Glutamatergic neuron (in vitro differentiated cells): ENCODE measurements around the gene ADSL. TPM values are rescaled to one million over a fixed set of nuclear protein-coding genes. Genes with fewer than 3 reads are reported as not detected.

Experiments used
- DNase-seq: peaks from one replicate; pipeline ENCODE4 v3.0.0; 2022
- H3K27ac Mint-ChIP-seq: one replicate; pipeline ENCODE4 v1.8.0; 2020; ENCODE audit warnings: mild to moderate bottlenecking, mixed read lengths, inconsistent platforms; ENCODE audit not compliant: unreplicated experiment
- H3K27me3 Mint-ChIP-seq: one replicate; pipeline ENCODE4 v1.8.0; 2020; ENCODE audit warnings: mild to moderate bottlenecking, moderate library complexity, mixed read lengths, inconsistent platforms; ENCODE audit not compliant: unreplicated experiment
- H3K36me3 Mint-ChIP-seq: one replicate; pipeline ENCODE4 v1.8.0; 2020; ENCODE audit warnings: mild to moderate bottlenecking, mixed read lengths, inconsistent platforms; ENCODE audit not compliant: unreplicated experiment
- H3K4me1 Mint-ChIP-seq: one replicate; pipeline ENCODE4 v1.8.0; 2020; ENCODE audit warnings: mild to moderate bottlenecking, low read depth, mixed read lengths, inconsistent platforms; ENCODE audit not compliant: unreplicated experiment
- H3K4me3 Mint-ChIP-seq: one replicate; pipeline ENCODE4 v1.8.0; 2020; ENCODE audit warnings: mild to moderate bottlenecking, mixed read lengths, inconsistent platforms; ENCODE audit not compliant: unreplicated experiment
- H3K9me3 Mint-ChIP-seq: one replicate; pipeline ENCODE4 v1.8.0; 2020; ENCODE audit warnings: mild to moderate bottlenecking, moderate library complexity, mixed read lengths, inconsistent platforms; ENCODE audit not compliant: unreplicated experiment
- CTCF ChIP-seq: fragments of 200-600 bp; sonication (generic); IDR thresholded peaks from one replicate; pipeline ENCODE4 v1.5.0; 2021; ENCODE audit not compliant: partially characterized antibody, unreplicated experiment
- long read RNA-seq: library from polyadenylated mRNA; unstranded; transcript quantifications from one replicate; pipeline ENCODE4 v2.0.0, GENCODE V29; 2020; ENCODE audit not compliant: unreplicated experiment
- total RNA-seq: library from RNA; stranded (reverse); fragmentation: NEBNext Ultra II Directional; extraction: Animal tissue kit (Norgen Biotek cat#: 25700); gene quantifications from one replicate; pipeline ENCODE4 v1.2.1, GENCODE V29; 2021; ENCODE audit not compliant: unreplicated experiment

ADSL gene
- 62.3 TPM for total RNA-seq
- long read RNA-seq, full-length matches to known transcripts: 98 of 113 reads
- long read RNA-seq, partial matches to known transcripts: 0 of 113 reads
- long read RNA-seq, other reads (novel, unspliced or antisense): 15 of 113 reads

GRCh38 chr22:40346185-40347118 lies at the start of gene ADSL:
ADSL (plus strand) TSS chr22:40346500; CDS start chr22:40346559, 59 bp downstream.
- peak within 1 kb of the TSS; percentile 98 for H3K4me3 Mint-ChIP-seq
- peaks cover 5% of the 10 kb centered on the region for H3K27me3 Mint-ChIP-seq
- H3K4me1 Mint-ChIP-seq: peaks cover 10% of the 10 kb centered on the region
- no peaks in the 10 kb centered on the region for H3K36me3 Mint-ChIP-seq
- no peak for TF ChIP-seq CTCF
- H3K27ac Mint-ChIP-seq: peak within 1 kb of the TSS; percentile 97
- peak; percentile 94 for DNase-seq
- peaks cover 6% of the 10 kb centered on the region for H3K9me3 Mint-ChIP-seq

- TF ChIP-seq CTCF: no peak
- DNase-seq: no peak
- H3K4me1 Mint-ChIP-seq: no peaks in the 10 kb centered on the region
- no peaks in the 10 kb centered on the region for H3K27me3 Mint-ChIP-seq
- peaks cover 8% of the 10 kb centered on the region for H3K36me3 Mint-ChIP-seq
- no peak overlapping the region for H3K4me3 Mint-ChIP-seq
- H3K27ac Mint-ChIP-seq: no peak overlapping the region
- H3K9me3 Mint-ChIP-seq: peaks cover 3% of the 10 kb centered on the region
Measured at GRCh38 chr22:40300316-40300715, 46.0 kb upstream of the ADSL start.

- Mint-ChIP-seq H3K9me3 (no peaks in the 10 kb centered on the region), H3K4me1 (no peaks in the 10 kb centered on the region), H3K27ac (no peak overlapping the region), H3K4me3 (no peak overlapping the region), H3K36me3 (no peaks in the 10 kb centered on the region), H3K27me3 (no peaks in the 10 kb centered on the region)
- no peak for TF ChIP-seq CTCF
- no peak for DNase-seq
Measured at GRCh38 chr22:40300884-40301672, 45.2 kb upstream of the ADSL start.

GRCh38 chr22:40302149-40302548 lies 44.2 kb upstream of the ADSL start:
- TF ChIP-seq CTCF: no peak
- Mint-ChIP-seq H3K36me3 (no peaks in the 10 kb centered on the region), H3K4me3 (no peak overlapping the region), H3K27me3 (no peaks in the 10 kb centered on the region), H3K4me1 (no peaks in the 10 kb centered on the region), H3K27ac (no peak overlapping the region), H3K9me3 (no peaks in the 10 kb centered on the region)
- no peak for DNase-seq
